K562 (cell line): ENCODE results near the gene CADPS2. TPM values are rescaled to one million over a fixed set of nuclear protein-coding genes. Genes with fewer than 3 reads are reported as not detected.

Source experiments
- ATAC-seq: fragments of 200-7000 bp; cut with Tn5 transposase; 3 replicates; pipeline ENCODE4 v1.9.1; 2020; ENCODE audit warnings: moderate library complexity
- BruUV-seq: library from RNA; stranded (reverse); fragments of 400-500 nt; replicated peaks from 2 replicates; lab custom pipeline; 2021; lab: Mats Ljungman, UMichigan
- CTCF ChIA-PET: fragments of 300-600 bp; formaldehyde crosslinking; extraction: SDS; loops from one replicate; lab custom pipeline; 2021; ENCODE audit warnings: low intra/inter-chr PET ratio; lab: Yijun Ruan, JAX
- POLR2A ChIA-PET: fragments of 300-600, 350-650 bp; sonication (Branson Sonifier 250); formaldehyde crosslinking; extraction: SDS; loops from one replicate; lab custom pipeline; 2021; ENCODE audit warnings: antibody characterized with exemption, inconsistent platforms; lab: Yijun Ruan, JAX
- DNase-seq, 4 experiments: peaks; one replicate each; pipeline versions ENCODE4 v3.0.0 to v3.0.0-alpha.2; 2011 to 2018; ENCODE audit warnings: low spot score in 3 of 4, mixed read lengths in 3 of 4; ENCODE audit errors: extremely low read depth in 1 of 4
- FAIRE-seq: peaks from 2 replicates; lab custom pipeline; 2011; peaks lifted over from hg19 to GRCh38; lab: Jason Lieb, UNC
- H2AFZ ChIP-seq: 2 replicates; pipeline ENCODE4 v1.6.0; 2011; ENCODE audit warnings: low read depth, low read length, control low read depth, inconsistent platforms
- H3K27ac ChIP-seq: fragments of 200-600 bp; 3 replicates; pipeline ENCODE4 v1.8.0; 2011; ENCODE audit warnings: low read depth, mild to moderate bottlenecking, control low read depth, inconsistent platforms, low read length, moderate library complexity, mixed read lengths; ENCODE audit errors: extremely low read depth
- H3K27me3 ChIP-seq, 2 experiments: fragments of 300-600 bp in 1 of 2; 2 replicates in 1 of 2; 3 replicates in 1 of 2; pipeline versions ENCODE4 v1.6.0 to v1.8.0; 2011; ENCODE audit warnings: inconsistent platforms in 2 of 2, low read length in 2 of 2, mild to moderate bottlenecking in 1 of 2, mixed read lengths in 1 of 2, moderate library complexity in 1 of 2; ENCODE audit not compliant: control insufficient read depth in 2 of 2, insufficient read depth in 2 of 2
- H3K36me3 ChIP-seq: fragments of 300-600 bp; 3 replicates; pipeline ENCODE4 v1.8.0; 2011; ENCODE audit warnings: mild to moderate bottlenecking, low read length, inconsistent platforms; ENCODE audit not compliant: control insufficient read depth, insufficient read depth
- H3K4me1 ChIP-seq, 2 experiments: fragments of 200-600 bp in 1 of 2; replicated peaks in 1 of 2; 2 replicates in 1 of 2; 3 replicates in 1 of 2; pipeline versions ENCODE4 v1.5.1 to v1.8.0; 2011; ENCODE audit warnings: inconsistent platforms in 2 of 2, low read length in 2 of 2, mild to moderate bottlenecking in 1 of 2, mixed read lengths in 1 of 2, moderate library complexity in 1 of 2; ENCODE audit not compliant: control insufficient read depth in 2 of 2, insufficient read depth in 2 of 2
- H3K4me2 ChIP-seq: 2 replicates; pipeline ENCODE4 v1.6.1; 2011; ENCODE audit warnings: low read length, control low read depth, inconsistent platforms, mixed read lengths; ENCODE audit not compliant: insufficient read depth
- H3K4me3 ChIP-seq: fragments of 200-600 bp; sonication (generic), shearing (Covaris generic); 2 replicates; pipeline ENCODE4 v1.5.1; 2016; ENCODE audit warnings: control low read depth, inconsistent platforms
- H3K79me2 ChIP-seq: fragments of 200-600 bp; 3 replicates; pipeline ENCODE4 v1.8.0; 2011; ENCODE audit warnings: low read length, inconsistent platforms; ENCODE audit not compliant: control insufficient read depth, insufficient read depth
- H3K9ac ChIP-seq, 2 experiments: 2 replicates each; pipeline versions ENCODE4 v1.6.0 to v1.6.1; 2011; ENCODE audit warnings: low read depth in 2 of 2, low read length in 2 of 2, control low read depth in 1 of 2, inconsistent platforms in 1 of 2, mild to moderate bottlenecking in 1 of 2, mixed read lengths in 1 of 2; ENCODE audit not compliant: insufficient read depth in 1 of 2
- H3K9me1 ChIP-seq: one replicate; pipeline ENCODE4 v1.6.0; 2011; ENCODE audit warnings: inconsistent platforms, mild to moderate bottlenecking, low read length, moderate library complexity; ENCODE audit not compliant: control insufficient read depth, insufficient read depth
- H3K9me3 ChIP-seq: replicated peaks from 2 replicates; pipeline ENCODE4 v1.5.1; 2011; ENCODE audit warnings: low read depth, low read length, inconsistent platforms; ENCODE audit not compliant: control insufficient read depth, insufficient read depth
- H4K20me1 ChIP-seq: replicated peaks from 2 replicates; pipeline ENCODE4 v1.6.1; 2011; ENCODE audit warnings: low read length, inconsistent platforms, mixed read lengths; ENCODE audit not compliant: control insufficient read depth, insufficient read depth
- ATF7 ChIP-seq: fragments of 450-650 bp; IDR thresholded peaks from 2 replicates; pipeline ENCODE4 v1.7.1; 2014; ENCODE audit warnings: mild to moderate bottlenecking, moderate library complexity
- HMG20B ChIP-seq: fragments of 250-450 bp; sonication (Bioruptor Pico); IDR thresholded peaks from 2 replicates; pipeline ENCODE4 v1.5.0; 2021; ENCODE audit warnings: mild to moderate bottlenecking
- HNRNPUL1 ChIP-seq: fragments of 200-400 bp; formaldehyde crosslinking; IDR thresholded peaks from 2 replicates; pipeline ENCODE4 v1.6.1; 2017; ENCODE audit warnings: low read length
- KDM2B ChIP-seq: fragments of 250-450 bp; sonication (Bioruptor Pico); IDR thresholded peaks from 2 replicates; pipeline ENCODE4 v1.8.0; 2021; ENCODE audit warnings: mild to moderate bottlenecking, moderate library complexity
- LEF1 ChIP-seq: fragments of 450-650 bp; IDR thresholded peaks from 2 replicates; pipeline ENCODE4 v1.6.1; 2016; ENCODE audit warnings: mild to moderate bottlenecking
- MTA3 ChIP-seq: fragments of 450-650 bp; formaldehyde crosslinking; IDR thresholded peaks from 2 replicates; pipeline ENCODE4 v1.6.1; 2017; ENCODE audit warnings: mild to moderate bottlenecking, borderline replicate concordance
- PHF8 ChIP-seq: fragments of 200-600 bp; sonication (generic); IDR thresholded peaks from 2 replicates; pipeline ENCODE4 v1.6.1; 2012; ENCODE audit warnings: mixed run types, mild to moderate bottlenecking, inconsistent platforms, low read length, moderate library complexity, borderline replicate concordance
- SOX6 ChIP-seq: fragments of 450-650 bp; IDR thresholded peaks from 2 replicates; pipeline ENCODE4 v1.6.1; 2014; ENCODE audit warnings: mild to moderate bottlenecking
- SRSF1 ChIP-seq: fragments of 200-400 bp; formaldehyde crosslinking; IDR thresholded peaks from 2 replicates; pipeline ENCODE4 v1.6.1; 2017; ENCODE audit warnings: mild to moderate bottlenecking, low read depth, low read length, moderate library complexity
- SUPT5H ChIP-seq: fragments of 450-650 bp; IDR thresholded peaks from 2 replicates; pipeline ENCODE4 v1.6.1; 2016
- TEAD4 ChIP-seq, 2 experiments: sonication (generic) in 1 of 2; formaldehyde crosslinking in 1 of 2; IDR thresholded peaks; 2 replicates each; pipeline versions ENCODE4 v1.6.1 to v1.8.0; 2012 to 2022; ENCODE audit warnings: borderline replicate concordance in 1 of 2, inconsistent platforms in 1 of 2, low read length in 1 of 2, mild to moderate bottlenecking in 1 of 2, missing genetic modification reagents in 1 of 2
- WGBS: fragments of 100-300 bp; shearing (Covaris generic); methylation state at CpG from one replicate; pipeline ENCODE4 v1.1.6; 2016; ENCODE audit warnings: low coverage, mixed read lengths; ENCODE audit not compliant: insufficient coverage; ENCODE audit errors: missing lambda C conversion rate; 5-methylcytosine and 5-hydroxymethylcytosine counted together
- in situ Hi-C: fragments of 300-500 bp; cut with MboI; formaldehyde crosslinking; loops from 4 replicates; pipeline ENCODE4 v1.15.0; 2018; ENCODE audit warnings: inconsistent platforms, mixed read lengths
- intact Hi-C: fragments of 100-400 bp; cut with micrococcal nuclease; formaldehyde crosslinking; loops from 2 replicates; pipeline ENCODE4 v1.14.2; 2022
- polyA plus RNA-seq, 8 experiments: library from polyadenylated mRNA; depleted of rRNA in 4 of 8; stranded (reverse) in 5 of 8; unstranded in 3 of 8; fragments of >200 nt; fragmentation: Nextera tagmentation in 2 of 8; fragmentation: Illumina TruSeq in 1 of 8; extraction: Ambion mirVana in 2 of 8; extraction: Trizol in 1 of 8; gene quantifications; 2 replicates each; pipeline versions ENCODE4 v1.2.1 to v1.2.3, GENCODE V29; 2011 to 2014; ENCODE audit warnings: inconsistent platforms in 1 of 8, missing spikeins in 1 of 8
- total RNA-seq, 7 experiments: library from RNA; depleted of rRNA in 6 of 7; stranded (reverse); fragments of >200 nt in 6 of 7; fragmentation: Illumina TruSeq in 2 of 7; extraction: Trizol in 2 of 7; gene quantifications; 2 replicates each; pipeline versions ENCODE4 v1.2.1 to v1.2.3, GENCODE V29; 2011 to 2021; ENCODE audit warnings: low replicate concordance in 1 of 7
- TF ChIP-seq, protein P1 (sequence below): sonication (generic); formaldehyde crosslinking; IDR thresholded peaks from 2 replicates; pipeline ENCODE4 v1.8.0; 2022; ENCODE audit warnings: missing genetic modification reagents, mild to moderate bottlenecking, borderline replicate concordance
- TF ChIP-seq, protein P2 (sequence below): IDR thresholded peaks from 3 replicates; pipeline ENCODE4 v1.6.1; 2011; ENCODE audit warnings: borderline replicate concordance, mild to moderate bottlenecking; ENCODE audit not compliant: insufficient read length, insufficient read depth
- TF ChIP-seq, protein P3 (sequence below): sonication (generic); formaldehyde crosslinking; IDR thresholded peaks from 2 replicates; pipeline ENCODE4 v1.8.0; 2022; ENCODE audit warnings: mild to moderate bottlenecking, missing genetic modification reagents, borderline replicate concordance
- TF ChIP-seq, protein P4 (sequence below): fragments of 250-450 bp; sonication (Bioruptor Pico); IDR thresholded peaks from 2 replicates; pipeline ENCODE4 v1.8.0; 2022; ENCODE audit warnings: inconsistent platforms, mild to moderate bottlenecking, moderate library complexity, borderline replicate concordance

The CADPS2 gene
- total and polyA plus RNA-seq, 9 of the 15 experiments (the other 6 are each of a cell fraction or from before 2014, with no cell fraction given) = 0.03 to 0.14 (median 0.04) TPM; not detected in 1

DNA sequence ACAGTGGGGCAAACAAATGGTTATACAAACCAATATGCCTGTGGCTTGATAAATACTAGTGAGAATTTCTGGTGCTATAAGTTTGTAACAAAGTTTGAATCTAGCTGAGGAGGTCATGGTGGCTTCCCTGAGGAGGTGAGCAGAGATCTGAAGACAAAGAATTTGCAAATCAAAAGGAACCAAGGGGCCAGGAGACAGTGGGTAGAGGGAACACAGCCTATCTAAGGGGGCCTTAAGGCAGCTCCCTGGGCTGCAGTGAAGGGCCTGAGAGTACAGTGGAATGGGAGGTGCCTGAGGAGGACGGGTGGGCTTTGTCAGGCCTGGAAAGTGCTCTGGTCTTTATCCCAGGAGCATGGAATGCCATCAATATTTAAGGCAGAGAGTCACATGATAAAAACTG lies 209.1 kb downstream of the CADPS2 start:
- Histone ChIP-seq H3K27ac (no peak overlapping the region), H3K79me2 (no peaks in the 10 kb centered on the region), H2AFZ (no peak overlapping the region), H4K20me1 (no peaks in the 10 kb centered on the region), H3K4me3 (no peak overlapping the region), H3K9me1 (no peaks in the 10 kb centered on the region), H3K9me3 (no peaks in the 10 kb centered on the region), H3K4me1 (no peaks in the 10 kb centered on the region), H3K27me3 (no peaks in the 10 kb centered on the region), H3K9ac (no peak overlapping the region), H3K36me3 (no peaks in the 10 kb centered on the region), H3K4me2 (no peak overlapping the region)
- BruUV-seq = no TSS peak
- 0% methylated on average over 1 of the region's 1 CpG for WGBS
- intact Hi-C loops = no loop called here
- ChIA-PET CTCF (no interaction called here), POLR2A (no interaction called here)
- no peak for FAIRE-seq
- DNase-seq = no peak
- ATAC-seq = no peak
- in situ Hi-C loops = no loop called here
- TF ChIP-seq, protein P1, sequence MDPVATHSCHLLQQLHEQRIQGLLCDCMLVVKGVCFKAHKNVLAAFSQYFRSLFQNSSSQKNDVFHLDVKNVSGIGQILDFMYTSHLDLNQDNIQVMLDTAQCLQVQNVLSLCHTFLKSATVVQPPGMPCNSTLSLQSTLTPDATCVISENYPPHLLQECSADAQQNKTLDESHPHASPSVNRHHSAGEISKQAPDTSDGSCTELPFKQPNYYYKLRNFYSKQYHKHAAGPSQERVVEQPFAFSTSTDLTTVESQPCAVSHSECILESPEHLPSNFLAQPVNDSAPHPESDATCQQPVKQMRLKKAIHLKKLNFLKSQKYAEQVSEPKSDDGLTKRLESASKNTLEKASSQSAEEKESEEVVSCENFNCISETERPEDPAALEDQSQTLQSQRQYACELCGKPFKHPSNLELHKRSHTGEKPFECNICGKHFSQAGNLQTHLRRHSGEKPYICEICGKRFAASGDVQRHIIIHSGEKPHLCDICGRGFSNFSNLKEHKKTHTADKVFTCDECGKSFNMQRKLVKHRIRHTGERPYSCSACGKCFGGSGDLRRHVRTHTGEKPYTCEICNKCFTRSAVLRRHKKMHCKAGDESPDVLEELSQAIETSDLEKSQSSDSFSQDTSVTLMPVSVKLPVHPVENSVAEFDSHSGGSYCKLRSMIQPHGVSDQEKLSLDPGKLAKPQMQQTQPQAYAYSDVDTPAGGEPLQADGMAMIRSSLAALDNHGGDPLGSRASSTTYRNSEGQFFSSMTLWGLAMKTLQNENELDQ (CRISPR knock-in tag) = no peak
- TF ChIP-seq SRSF1 (no peak), ATF7 (no peak), TEAD4 (IDR thresholded peaks at IDR 0.05; ENCODE audit: low read length) (no peak), TEAD4 (CRISPR knock-in tag; IDR thresholded peaks at IDR 0.05; ENCODE audit: borderline replicate concordance) (no peak), PHF8 (no peak), HMG20B (CRISPR knock-in tag) (no peak), HNRNPUL1 (no peak), MTA3 (no peak), KDM2B (CRISPR knock-in tag) (no peak), SOX6 (no peak), SUPT5H (no peak), LEF1 (no peak)
- TF ChIP-seq, protein P2, sequence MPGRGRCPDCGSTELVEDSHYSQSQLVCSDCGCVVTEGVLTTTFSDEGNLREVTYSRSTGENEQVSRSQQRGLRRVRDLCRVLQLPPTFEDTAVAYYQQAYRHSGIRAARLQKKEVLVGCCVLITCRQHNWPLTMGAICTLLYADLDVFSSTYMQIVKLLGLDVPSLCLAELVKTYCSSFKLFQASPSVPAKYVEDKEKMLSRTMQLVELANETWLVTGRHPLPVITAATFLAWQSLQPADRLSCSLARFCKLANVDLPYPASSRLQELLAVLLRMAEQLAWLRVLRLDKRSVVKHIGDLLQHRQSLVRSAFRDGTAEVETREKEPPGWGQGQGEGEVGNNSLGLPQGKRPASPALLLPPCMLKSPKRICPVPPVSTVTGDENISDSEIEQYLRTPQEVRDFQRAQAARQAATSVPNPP = no peak
- TF ChIP-seq, protein P3, sequence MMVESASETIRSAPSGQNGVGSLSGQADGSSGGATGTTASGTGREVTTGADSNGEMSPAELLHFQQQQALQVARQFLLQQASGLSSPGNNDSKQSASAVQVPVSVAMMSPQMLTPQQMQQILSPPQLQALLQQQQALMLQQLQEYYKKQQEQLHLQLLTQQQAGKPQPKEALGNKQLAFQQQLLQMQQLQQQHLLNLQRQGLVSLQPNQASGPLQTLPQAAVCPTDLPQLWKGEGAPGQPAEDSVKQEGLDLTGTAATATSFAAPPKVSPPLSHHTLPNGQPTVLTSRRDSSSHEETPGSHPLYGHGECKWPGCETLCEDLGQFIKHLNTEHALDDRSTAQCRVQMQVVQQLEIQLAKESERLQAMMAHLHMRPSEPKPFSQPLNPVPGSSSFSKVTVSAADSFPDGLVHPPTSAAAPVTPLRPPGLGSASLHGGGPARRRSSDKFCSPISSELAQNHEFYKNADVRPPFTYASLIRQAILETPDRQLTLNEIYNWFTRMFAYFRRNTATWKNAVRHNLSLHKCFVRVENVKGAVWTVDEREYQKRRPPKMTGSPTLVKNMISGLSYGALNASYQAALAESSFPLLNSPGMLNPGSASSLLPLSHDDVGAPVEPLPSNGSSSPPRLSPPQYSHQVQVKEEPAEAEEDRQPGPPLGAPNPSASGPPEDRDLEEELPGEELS (CRISPR knock-in tag) = no peak
- TF ChIP-seq, protein P4, sequence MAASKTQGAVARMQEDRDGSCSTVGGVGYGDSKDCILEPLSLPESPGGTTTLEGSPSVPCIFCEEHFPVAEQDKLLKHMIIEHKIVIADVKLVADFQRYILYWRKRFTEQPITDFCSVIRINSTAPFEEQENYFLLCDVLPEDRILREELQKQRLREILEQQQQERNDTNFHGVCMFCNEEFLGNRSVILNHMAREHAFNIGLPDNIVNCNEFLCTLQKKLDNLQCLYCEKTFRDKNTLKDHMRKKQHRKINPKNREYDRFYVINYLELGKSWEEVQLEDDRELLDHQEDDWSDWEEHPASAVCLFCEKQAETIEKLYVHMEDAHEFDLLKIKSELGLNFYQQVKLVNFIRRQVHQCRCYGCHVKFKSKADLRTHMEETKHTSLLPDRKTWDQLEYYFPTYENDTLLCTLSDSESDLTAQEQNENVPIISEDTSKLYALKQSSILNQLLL (CRISPR knock-in tag) = no peak
